KG1 (cell line): ENCODE results near the gene P2RY4.
"Not testable (repeated sequence)": the region's sequence is repeated elsewhere in the genome, so short reads cannot be mapped to it uniquely, and the experiment has no call there.

Experiments used
- DNase-seq: peaks from one replicate; lab custom pipeline; 2025; lab: John Stamatoyannopoulos, UW

Gene P2RY4

DNA sequence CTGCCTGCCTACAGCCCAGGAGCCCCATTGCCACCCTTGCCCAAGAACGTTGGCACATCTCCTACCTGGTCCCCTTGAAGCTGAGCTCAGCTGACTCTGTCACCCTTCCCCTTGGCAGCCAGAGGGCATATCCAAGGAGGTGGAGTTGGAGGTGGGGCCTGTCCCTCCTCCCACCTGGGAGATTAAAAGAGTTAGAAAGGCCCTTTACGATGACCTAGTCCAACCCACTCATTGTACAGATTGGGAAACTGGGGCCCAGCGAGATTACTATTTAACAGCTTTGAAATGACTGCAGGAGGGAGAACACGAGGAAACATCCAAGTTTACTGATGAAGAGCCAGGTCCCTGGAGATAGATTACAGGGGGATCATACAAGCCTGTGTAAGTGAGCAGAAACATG is at the start of gene P2RY4:
P2RY4 (minus strand) TSS at position 101 of the 400 bp plus-strand sequence. CDS start 580 bp downstream, outside the sequence.
- no peak for DNase-seq

DNA sequence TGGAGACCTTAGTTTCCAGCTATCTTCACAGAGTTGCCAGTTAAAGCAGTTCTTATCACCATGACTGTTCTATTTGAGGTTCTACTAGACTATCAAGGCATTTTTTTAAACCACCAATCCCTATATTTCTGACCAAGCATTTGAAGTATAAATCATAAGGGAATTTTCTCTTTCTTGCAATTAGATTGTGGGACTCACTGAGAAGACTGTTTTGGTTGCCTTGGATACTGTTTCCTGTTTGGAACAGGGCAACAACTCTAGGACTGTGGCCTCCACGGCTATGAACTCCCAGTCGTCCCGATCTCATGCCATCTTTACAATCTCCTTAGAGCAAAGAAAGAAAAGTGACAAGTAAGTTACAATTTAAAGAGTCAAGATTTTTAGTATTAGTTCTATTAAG is 41.7 kb upstream of the P2RY4 start:
- no peak for DNase-seq

DNA sequence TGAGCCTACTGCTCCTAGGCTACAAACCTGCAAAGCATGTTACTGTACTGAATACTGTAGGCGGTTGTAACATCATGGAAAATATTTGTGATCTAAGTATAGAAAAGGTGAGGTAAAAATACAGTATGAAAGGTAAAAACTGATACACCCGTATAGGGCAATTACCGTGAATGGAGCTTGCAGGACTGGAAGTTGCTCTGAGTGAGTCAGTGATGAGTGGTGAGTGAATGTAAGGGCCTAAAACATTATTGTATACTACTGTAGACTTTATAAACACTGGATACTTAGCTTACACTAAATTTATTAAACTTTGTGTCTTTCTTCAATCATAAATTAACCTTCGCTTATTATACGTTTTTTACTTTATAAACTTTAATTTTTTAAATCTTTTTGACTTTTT is 33.6 kb upstream of the P2RY4 start:
- DNase-seq, result no peak

DNA sequence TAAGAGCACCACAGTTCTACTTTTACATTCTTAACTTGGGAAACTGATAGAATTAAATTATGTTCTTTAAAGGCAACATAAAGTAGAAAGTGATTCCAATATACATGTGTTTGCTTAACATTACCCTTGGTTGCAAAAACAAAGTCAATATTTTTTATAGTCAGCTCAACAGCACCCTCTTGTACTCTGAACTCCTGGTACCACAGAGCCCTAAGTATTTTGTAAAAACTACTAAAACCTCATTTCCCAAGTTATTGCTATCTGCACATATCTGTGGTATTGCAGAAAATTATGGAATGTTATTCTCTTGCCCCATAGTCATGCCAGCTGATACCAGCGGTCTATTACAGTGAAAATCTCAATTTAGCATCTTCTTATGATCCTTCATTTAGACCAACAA is 32.8 kb upstream of the P2RY4 start:
- no peak for DNase-seq

DNA sequence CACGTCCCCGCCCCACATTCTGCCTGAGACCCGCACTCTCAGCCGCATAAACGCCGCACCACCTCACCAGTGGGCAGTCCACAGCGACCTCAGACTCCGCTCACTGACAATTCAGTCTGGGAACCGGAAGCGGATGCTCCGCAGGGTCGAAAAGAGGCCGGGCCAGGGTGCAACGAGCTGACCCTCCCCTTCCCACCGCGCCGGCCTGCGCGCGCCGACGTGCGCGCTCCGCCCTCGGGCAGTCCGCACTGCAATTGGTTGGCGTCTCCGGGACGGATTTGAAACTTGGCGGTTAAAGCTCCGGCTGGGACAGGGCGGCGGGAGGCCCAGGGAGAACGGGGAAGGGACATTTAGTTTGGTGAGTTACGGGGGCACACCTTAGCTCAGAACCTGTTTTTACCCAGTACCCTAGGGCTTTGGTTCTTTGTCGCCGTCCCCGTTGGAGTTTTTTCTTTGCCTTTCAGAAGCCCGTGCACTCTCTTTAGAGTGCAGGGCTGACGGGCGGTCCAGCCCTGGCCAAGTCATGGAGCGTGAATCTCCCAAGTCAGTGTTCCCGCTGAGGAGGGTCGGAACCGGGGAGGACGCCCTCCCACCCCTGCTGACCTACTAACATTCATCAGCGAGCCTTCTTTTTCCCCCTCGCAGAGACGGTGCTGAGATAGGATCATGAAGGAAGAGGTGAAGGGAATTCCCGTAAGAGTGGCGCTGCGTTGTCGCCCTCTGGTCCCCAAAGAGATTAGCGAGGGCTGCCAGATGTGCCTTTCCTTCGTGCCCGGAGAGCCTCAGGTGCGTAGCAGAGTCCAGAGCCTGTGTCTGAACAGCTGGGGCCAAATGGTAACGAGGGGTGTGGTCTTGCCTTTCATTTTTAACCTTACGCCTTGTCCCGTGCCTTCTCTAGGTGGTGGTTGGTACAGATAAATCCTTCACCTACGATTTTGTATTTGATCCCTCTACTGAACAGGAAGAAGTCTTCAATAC is 30.1 kb upstream of the P2RY4 start, which contains the start of the genes KIF4A and PDZD11:
KIF4A (plus strand) TSS at position 312 of the 978 bp plus-strand sequence; CDS start at position 667, 355 bp downstream.
PDZD11 (minus strand) TSS at position 135 of the 978 bp plus-strand sequence. CDS start 586 bp downstream, outside the sequence.
- peak; percentile 55 for DNase-seq

DNA sequence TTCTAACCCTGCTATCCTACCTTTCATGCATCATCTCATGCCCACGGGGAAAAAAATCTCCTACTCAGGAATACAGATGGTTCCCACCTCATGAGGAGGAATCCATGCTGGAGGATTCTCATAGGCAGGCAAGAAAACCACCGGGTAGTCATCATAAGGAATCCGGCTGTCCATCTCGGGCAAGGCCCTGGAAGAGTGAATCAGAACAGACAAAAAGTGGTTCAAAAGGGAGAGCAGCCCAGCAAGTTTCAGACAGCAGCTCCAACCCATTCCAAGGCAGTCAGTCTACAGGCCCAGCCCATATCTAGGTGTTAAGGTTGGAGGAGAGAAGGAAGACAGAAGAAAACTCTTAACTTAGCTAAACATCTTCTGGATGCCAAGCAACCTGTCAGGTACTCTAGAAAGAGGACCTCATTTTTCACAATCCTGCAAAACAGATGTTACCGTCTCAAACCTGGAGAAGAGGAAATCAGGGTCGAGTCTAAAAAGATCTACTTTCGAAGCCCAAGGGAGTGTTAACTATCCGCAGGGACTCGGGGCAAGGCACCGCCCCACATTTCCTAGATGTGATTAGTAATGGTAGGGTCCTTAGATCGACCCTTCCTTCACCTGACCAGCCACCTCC is 29.3 kb upstream of the P2RY4 start:
- DNase-seq, result no peak

DNA sequence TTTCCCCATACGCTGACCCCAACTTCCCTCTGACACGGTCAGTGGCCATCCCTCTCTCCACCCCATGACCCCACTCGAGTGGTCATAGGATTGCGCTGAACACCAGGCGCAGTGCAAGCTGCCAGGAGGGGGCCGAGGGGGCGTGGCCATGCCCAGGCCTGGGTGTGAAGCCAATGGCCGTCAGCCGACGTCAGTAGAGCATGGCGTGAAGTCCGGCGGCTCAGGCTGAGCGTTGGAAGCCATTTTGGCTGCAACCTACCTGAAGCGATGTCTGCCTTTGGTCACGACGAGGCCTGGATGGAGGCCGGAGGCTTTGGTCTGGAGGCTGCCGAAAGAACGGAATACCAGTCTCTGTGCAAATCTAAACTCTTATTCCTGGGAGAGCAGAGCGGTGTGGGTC is 21.9 kb upstream of the P2RY4 start, which contains the start of gene RAB41:
RAB41 (plus strand) TSS at position 222 of the 400 bp plus-strand sequence; CDS start at position 268, 46 bp downstream.
- no peak for DNase-seq

DNA sequence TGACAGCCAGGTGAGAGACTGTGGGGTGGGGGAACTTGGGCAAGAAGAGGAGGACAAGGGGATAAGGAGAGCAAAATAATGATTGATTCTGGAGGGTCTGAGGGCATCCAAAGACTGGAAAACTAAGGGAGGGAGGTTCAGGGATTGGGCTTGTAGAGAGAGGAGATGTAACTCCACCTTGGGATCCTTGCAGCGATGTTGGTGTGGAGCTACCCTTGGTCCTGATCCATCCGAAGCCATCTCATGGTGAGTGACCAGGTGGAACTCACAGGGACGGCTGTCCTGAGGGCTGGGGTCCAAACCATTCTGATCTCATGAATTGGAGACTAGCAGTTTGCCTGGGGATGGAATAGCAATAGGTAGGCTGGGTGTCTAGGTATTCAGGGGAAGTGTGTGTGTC is 20.6 kb upstream of the P2RY4 start:
- DNase-seq, result no peak

DNA sequence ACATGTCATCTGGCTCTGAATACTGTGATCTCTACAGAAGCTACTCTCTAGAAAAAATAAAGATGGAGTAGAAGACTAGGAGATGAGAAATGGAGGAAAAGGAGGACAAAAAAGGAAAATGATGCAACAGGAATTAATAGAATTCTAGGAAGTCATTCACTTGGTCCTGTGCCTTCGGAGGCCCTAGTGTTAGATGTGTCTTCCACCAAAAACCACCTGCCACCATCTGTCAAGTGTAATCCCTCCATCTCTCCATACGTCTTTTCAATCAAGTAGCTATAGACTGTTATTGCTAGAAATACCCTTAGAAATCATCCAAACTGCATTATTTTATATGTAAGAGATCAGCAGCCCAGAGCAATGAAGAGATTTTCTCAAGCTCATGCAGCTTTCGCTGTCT is 19.1 kb upstream of the P2RY4 start:
- no peak for DNase-seq

DNA sequence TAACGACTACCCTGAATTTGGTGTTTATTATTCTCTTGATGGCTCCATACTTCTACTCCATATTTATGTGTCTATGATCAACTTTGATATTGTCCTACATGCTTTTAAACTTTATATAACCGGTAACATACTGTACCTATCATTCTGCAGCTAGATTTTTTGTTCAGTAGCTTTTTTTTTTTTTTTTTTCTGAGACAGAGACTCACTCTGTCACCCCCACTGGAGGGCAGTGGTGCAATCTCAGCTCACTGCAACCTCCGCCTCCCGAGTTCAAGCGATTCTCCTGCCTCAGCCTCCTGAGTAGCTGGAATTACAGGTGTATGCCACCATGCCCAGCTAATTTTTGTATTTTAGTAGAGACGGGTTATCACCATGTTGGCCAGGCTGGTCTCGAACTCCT is 14.0 kb upstream of the P2RY4 start:
- DNase-seq, result not testable (repeated sequence)

DNA sequence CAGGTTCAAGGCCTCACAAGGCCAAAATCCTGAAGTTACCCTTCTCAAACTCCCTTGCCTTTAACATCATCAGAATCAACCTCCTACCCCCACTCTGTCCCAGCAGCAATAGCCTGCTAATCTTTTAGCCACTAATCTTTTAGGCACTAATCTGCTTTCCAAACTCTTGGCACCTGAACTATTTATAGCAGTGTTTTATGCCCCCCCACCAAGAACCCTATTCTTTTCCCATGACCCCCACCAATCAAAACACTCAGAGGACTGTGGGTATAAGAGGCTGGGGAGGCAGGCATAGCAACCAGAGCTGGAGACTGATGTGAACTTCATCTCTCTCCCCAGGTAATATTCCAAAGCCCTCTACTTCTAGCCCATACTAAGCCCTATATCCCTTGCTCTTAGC is 8.0 kb upstream of the P2RY4 start, which contains the start of gene ARR3:
ARR3 (plus strand) TSS at position 301 of the 400 bp plus-strand sequence. CDS start 1,052 bp downstream, outside the sequence.
- no peak for DNase-seq

DNA sequence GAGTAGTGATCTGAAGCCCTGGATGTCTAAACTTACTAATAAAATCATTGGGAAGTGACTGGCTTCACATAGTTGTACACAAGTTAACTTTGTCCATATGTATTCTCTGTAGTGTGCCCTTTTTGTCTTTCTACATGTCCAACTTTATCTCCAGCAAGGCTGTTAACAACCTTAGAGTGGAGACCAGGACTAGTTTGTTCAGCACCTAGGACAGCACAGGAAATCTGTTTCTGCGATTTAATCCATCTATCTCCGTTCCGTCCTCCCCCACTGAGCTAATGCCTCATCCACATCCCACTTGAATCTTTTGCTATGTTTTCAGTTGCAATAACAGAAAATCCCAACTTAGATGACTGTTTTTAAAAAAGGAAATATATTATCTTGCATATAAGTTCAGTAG is 4.8 kb upstream of the P2RY4 start:
- no peak for DNase-seq

DNA sequence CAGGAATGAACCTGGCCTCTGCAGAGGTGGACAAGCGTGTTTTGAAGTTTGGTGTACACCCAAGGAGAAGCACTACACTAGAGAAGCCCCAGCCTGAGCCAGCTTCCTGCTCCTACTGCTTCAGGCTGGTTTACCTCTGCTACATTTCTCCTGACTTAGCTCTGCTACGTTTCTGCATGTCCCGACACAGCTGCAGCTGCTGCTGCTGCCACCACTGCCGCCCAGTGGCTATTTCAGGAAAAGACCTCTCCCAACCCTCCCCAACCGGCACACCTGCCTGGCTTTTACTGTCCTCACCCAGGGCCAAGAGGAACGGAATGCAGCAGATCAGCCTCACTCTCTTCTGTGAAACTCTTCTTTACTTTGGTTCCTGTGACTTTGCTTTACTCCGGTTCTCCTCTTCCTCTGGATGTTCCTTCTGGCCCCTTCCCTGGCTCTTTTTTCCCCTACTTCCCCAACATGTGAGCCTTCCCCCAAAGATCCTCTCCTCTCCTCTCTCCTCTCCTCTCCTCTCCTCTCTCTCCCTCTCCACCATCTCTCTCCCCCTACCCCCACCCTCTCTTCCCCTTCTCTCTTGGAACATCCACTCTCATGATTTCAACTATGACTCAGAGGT is 3.1 kb upstream of the P2RY4 start:
- no peak for DNase-seq

DNA sequence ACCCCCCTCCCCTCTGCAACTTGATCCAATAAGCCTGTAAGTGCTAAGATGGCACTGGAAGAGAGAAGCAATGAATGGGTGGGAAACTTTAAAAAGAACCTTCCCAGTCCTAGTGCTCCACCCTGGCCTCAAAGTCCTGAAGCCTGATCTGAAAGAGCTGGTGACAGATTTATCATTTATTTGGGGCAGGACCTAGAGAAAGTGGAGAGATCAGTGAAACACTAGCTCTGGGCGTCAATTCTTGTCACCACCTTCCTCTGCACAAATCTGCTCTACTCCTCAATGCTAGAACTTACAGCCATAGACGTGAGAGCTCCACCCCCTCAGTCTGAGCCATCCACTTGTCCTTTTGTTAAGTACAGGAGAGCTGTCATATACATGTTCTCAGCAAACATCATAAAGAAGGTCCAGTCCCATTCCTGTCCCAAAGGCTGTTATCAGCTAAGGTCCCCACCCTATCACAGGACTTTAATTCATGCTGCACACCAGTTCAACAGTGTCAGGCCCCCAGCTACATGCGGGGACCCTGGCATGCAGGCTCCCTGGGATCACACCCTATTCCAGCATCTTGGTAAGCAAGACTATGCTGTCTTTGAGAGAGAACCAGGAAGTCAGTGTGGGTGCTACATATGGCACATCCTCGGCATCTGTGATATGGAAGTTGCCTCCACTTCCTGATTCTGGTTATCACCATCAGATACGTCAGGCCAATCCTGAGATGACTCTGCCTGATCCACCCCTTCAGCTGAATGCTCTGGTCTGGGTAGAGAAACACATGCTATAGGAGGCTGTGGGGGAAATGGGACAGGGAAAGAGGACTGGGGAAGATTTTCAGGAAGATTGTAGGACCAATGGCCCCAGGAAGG is 2.3 kb downstream of the P2RY4 start:
- no peak for DNase-seq

DNA sequence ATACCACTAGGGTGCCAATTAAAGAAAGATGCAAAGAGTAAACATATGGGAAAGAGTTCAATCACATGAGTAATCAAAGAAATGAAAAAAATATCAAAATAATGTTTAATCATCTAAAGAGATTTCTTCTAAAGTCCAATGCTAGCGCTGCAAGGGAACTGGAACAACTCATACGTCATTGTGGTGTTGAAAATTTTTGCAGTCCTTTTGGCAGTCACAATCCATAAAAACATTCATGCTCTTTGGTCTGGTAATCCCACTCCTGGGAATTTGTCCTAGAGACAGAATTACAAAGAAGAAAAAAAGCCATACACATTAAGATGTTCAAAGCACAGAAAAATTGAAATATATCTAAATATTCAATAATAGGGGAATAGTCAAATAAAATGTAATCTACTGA is 4.6 kb downstream of the P2RY4 start:
- no peak for DNase-seq

DNA sequence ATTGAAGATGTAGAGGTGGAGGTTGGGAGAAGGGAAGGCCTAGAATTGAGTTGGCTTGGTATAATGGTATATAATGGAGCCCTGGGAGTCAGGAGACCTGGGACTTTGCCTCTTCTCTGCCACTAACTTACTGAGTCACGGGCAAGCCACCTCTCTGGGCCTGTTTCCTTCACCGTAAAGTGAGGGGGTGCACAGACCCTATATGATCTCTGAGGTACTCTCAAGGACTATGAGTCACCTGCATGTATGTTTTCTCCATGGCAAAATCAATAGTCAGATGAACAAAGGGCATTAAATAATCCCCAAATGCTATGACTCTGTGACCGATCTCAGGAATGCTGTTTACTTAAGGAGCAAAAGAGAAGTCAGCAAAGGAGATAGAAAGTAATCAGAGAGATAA is 5.1 kb downstream of the P2RY4 start:
- no peak for DNase-seq

DNA sequence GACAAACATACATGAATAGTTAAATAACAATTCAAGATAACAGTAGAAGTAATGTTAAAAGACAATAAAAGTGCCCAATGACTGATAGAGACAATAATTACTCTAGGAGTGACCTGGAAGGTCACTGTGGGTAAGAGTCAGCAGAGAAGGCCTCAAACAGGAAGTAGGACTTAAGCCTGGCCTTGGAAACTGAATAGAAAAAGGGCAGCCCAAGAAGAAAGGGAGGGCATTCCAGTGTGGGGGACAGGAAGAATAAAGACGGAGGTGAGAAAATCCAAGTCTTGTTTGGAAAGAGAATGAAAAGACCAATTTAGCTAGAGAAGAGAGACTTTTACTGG is 6.0 kb downstream of the P2RY4 start:
- no peak for DNase-seq

DNA sequence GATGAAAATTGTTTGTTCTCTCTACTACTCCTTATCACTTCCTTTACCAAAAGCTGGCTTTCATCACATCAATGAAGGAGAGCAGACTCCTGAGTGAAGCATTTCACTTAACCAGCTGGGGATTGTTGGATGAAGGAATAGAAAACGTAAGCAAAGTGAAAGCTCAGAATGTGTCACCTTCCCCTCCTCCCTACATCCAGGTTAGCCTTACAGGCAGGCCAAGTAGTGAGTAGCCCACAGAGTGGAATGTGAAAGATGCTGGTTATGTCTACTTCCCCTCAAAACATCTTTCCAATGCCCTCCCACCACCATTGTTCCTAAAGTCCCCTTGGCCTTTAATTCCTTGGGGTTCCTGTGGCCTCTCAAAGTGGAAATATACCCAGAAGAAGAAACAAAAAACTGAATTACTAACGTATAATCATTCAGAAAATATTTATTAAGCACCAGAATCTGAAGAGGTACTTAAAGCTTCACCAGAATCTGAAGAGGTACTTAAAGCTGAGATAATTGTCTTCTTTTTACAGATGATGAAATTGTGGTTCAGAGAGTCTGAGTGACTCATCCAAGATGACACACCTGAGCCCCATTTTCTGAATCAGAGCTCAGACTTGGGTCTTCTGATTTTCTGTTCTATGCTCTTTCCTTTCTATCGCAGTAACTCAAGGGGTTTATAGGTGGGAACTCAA is 6.5 kb downstream of the P2RY4 start:
- no peak for DNase-seq

DNA sequence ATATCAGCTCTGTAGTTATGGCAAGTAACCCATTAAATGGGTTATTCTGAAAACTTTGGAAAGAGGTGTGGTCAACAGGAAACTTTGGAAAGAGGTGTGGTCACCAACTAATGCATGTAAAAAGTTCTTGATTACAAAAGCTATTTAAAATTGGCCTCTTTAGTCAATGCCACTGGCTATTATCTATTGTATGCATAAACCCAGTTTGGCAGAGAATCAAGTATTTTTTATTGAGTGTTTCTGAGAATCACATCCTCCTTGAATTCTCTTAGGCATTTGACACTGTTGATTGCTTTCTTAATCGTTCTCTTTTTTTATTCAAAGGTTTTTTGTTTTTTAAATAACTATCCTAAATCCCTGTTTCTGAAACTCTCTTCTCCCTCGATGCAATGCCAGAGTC is 7.5 kb downstream of the P2RY4 start:
- DNase-seq, result no peak

DNA sequence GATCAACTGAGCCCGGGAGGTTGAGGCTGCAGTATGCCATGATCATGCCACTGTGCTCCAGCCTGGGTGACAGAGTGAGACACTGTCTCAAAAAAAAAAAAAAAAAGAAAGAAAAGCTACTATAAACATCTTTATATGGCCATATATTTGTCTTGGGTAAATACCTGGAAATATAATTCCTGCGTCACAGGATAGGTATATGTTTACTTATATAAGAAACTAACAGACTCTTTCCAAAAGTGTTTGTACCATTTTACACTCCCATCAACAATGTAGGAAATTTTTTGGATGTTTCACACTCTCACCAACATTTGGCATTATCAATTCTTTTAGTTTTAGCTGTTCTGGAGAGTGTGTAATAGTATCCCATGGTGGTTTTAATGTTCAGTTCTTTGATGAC is 12.8 kb downstream of the P2RY4 start:
- DNase-seq, result no peak

DNA sequence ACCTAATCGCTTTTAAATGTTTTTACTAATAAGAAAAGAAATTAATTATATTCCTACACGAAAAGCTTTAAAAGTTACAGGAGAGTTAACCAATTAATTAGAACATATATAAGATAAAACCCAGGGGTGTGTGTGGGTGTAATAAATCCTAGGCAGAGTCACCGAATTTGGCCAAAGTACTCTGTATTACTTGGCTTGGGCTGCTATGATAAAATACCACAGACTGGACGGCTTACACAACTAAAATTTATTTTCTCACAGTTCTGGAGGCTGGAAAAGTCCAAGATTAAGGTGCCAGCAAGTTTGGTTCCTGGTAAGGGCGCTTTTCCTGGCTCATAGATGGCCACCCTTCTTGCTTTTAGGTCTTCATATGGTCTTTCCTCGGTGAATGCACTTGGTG is 15.1 kb downstream of the P2RY4 start:
- no peak for DNase-seq
